HK-2 (cell line): ENCODE measurements around the gene COG3.

ENCODE experiments used
- DNase-seq: peaks from one replicate; pipeline ENCODE4 v3.0.0-alpha.2; 2018; ENCODE audit not compliant: unreplicated experiment

Gene COG3

GRCh38 chr13:45545686-45546409 is 81.1 kb downstream of the COG3 start:
- DNase-seq: no peak

- DNase-seq: no peak
These were observed 81.6 kb downstream of the COG3 start for GRCh38 chr13:45546410-45546765.

GRCh38 chr13:45548281-45548680 is 83.5 kb downstream of the COG3 start:
- DNase-seq: no peak

- no peak for DNase-seq
These were observed 89.9 kb downstream of the COG3 start for GRCh38 chr13:45554604-45555109.

- DNase-seq: no peak
These were observed 99.5 kb downstream of the COG3 start for GRCh38 chr13:45564133-45564776.

- no peak for DNase-seq
These were observed 100.6 kb downstream of the COG3 start for GRCh38 chr13:45565331-45565730.

- no peak for DNase-seq
These were observed 110.5 kb downstream of the COG3 start for GRCh38 chr13:45575146-45575829.

- DNase-seq: no peak
These were observed 111.1 kb downstream of the COG3 start for GRCh38 chr13:45575830-45576180.

- DNase-seq: no peak
These were observed 111.7 kb downstream of the COG3 start for GRCh38 chr13:45576466-45576865.

GRCh38 chr13:45582408-45583076 is 117.8 kb downstream of the COG3 start:
- no peak for DNase-seq

- no peak for DNase-seq
These were observed 120.1 kb downstream of the COG3 start for GRCh38 chr13:45584816-45585215.
